Measurements from ENCODE around the gene TDP1.
"Not testable (repeated sequence)": the region's sequence is repeated elsewhere in the genome, so short reads cannot be mapped to it uniquely, and the experiment has no call there.

Gene TDP1

DNA sequence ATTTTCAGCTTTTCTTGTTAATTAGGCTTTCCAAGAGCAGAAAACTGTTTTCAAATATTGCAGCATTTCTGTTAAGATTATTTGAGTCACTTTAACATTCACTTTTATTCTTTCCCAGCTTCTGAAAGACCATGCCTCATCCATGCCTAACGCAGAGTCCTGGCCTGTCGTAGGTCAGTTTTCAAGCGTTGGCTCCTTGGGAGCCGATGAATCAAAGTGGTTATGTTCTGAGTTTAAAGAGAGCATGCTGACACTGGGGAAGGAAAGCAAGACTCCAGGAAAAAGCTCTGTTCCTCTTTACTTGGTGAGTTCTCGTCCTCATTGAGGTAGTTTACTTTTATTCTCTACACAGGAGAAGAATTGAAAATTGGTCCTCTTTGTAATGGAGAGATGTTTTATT is 33.1 kb downstream of the TDP1 start:
- no peak for DNase-seq

GRCh38 chr14:89990218-89990617 is 34.5 kb downstream of the TDP1 start:
- DNase-seq = no peak

DNA sequence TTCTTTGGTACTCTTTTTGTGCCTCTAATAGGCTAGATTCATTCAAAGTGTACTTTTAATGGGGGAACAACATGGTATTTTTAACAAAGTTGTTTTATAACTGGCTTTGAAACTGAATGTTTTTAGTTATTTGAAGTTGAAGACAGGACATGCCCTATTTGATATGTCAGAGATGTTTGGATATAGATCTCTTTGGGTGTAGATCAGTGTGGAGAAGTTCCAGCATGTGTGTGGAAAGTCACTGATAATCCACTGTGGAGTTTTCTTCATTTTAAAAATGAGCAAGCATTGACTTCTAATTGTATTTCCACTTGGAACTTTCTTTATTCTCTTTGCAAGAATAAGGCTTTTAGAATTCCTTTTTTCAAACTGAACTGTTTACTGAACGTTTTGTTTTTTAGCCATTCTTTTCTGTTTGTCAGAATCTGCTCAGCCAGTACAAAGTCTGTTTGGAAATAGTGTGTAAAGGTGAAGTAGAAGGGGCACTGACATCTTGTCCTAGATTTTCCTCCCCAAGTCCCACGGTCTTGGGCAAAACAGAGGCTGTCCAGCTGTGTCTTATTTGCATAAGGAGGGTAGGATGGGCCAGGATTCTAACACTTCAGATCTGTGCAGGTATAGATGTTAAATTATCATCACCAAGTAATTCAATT is 35.0 kb downstream of the TDP1 start:
- DNase-seq = no peak

- no peak for DNase-seq
Measured at GRCh38 chr14:89992273-89992672, 36.5 kb downstream of the TDP1 start.

DNA sequence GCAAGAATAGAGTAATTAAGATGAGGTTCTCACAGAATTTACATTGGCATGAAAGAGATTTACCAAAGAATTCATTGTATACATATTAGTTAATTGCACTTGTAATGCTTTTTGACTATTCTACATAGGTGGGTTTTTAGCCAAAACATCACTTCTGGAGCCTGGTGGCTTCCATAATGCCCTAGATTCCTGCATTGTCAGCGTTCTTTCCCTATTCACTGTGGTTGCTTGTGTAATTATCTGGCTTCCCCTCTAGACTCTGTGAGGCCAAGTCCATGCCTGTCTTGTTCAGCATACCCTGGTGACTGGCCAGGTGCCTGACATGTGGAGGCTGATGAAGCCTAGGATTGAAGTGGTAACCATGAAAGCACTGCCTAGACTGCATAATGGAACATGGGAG is 41.2 kb downstream of the TDP1 start:
- DNase-seq = no peak

- no peak for DNase-seq
Measured at GRCh38 chr14:90000935-90001334, 45.2 kb downstream of the TDP1 start.

- no peak for DNase-seq
Measured at GRCh38 chr14:90003526-90004307, 48.0 kb downstream of the TDP1 start.

DNA sequence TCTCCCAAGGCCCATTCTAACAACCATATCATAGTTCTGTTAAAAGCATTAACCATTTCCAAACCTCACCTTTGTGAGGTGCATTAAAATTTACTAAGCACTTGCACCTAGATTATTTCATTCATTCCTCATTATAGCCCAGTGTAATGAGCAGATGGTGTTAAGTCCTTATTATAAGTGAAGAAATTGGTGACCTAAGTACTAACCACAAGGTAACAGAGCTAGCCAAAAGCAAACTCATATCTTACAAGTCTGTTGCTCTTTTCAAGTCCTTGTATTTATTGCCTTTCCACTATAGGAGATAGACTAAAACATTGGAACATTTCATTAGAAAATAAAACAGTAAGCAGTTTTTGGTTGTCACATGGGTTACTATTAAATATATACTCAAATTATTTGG is 49.7 kb downstream of the TDP1 start:
- DNase-seq = no peak

DNA sequence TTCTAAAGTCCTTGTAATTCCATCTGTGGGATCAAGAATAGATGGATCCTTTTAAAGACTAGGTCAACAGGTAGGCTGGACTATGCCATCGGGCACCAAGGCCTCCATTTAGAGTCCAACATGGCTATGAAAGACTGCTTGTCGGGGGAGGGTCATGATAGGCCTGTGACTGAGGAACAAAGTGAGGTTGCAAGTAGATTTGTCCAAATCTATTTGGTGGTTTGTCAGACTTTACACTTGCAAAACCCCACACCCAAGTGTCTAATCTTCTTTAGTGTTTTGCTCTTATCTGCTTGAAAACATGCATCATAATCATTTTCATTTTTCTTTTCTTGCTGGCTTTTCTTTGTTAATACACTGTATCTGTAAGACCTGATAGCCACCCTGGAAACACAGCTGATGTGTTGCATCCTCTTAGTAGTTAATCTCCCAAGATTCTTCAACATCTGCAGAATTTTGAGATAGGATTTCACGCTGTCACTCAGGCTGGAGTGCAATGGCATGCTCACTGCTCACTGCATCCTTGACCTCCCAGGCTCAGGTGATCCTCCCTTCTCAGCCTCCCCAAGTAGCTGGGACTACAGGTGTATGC is 50.3 kb downstream of the TDP1 start:
- no peak for DNase-seq

DNA sequence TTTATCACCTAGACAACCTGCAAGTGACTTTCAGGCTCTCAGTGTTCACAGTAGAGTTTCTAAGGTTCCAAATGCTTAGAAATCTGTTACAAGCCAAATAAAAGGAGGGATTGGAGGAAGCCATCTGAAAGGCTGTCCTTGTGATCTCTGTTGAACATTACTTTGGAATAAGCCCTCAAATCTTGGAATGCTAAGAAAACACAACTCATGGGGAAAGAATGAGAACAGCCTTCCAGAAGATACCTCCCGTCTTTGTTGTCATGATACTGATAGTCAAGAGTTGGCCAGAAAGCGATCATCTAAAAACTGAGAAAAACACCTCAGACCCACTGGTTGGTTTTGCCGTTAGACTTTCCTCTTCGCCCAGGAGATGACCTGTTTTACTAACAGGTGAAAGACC is 61.6 kb downstream of the TDP1 start:
- DNase-seq = no peak

GRCh38 chr14:90019824-90020523 is 64.2 kb downstream of the TDP1 start:
- DNase-seq = no peak

GRCh38 chr14:90023176-90023896 is 67.6 kb downstream of the TDP1 start:
- no peak for DNase-seq

GRCh38 chr14:90024910-90025309 is 69.2 kb downstream of the TDP1 start:
- no peak for DNase-seq

GRCh38 chr14:90026608-90027007 is 70.9 kb downstream of the TDP1 start:
- not testable (repeated sequence) for DNase-seq

- no peak for DNase-seq
Measured at GRCh38 chr14:90027842-90028241, 72.1 kb downstream of the TDP1 start.

GRCh38 chr14:90034156-90034555 is 78.4 kb downstream of the TDP1 start:
- DNase-seq = no peak

DNA sequence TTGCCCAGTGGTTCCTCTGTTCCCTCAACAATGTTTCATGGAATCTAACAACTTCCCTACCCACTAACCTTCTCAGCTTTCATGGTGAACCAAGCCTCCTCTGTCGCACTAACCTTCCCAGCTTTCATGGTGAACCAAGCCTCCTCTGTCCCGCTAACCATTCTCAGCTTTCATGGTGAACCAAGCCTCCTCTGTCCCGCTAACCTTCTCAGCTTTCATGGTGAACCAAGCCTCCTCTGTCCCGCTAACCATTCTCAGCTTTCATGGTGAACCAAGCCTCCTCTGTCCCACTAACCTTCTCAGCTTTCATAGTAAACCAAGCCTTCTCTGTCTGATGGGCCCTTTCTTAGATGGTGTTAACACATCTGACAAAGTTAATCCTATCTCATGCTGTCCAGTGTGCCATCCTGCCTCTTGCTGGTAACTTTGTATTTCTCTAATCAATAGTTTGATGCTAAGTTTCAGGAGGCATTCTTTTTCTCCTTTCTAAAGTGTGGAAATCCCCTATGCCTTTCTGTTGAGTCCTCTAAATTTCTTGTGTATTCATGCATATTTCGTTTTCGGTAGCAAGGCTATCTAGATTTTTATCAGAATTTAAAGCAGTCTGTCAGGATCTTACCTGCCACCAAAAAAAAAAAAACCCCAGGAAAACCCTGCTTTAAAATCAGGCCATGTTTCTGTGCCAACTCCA is 79.3 kb downstream of the TDP1 start:
- DNase-seq = no peak

GRCh38 chr14:90039253-90040010 is 83.7 kb downstream of the TDP1 start:
- DNase-seq = no peak

DNA sequence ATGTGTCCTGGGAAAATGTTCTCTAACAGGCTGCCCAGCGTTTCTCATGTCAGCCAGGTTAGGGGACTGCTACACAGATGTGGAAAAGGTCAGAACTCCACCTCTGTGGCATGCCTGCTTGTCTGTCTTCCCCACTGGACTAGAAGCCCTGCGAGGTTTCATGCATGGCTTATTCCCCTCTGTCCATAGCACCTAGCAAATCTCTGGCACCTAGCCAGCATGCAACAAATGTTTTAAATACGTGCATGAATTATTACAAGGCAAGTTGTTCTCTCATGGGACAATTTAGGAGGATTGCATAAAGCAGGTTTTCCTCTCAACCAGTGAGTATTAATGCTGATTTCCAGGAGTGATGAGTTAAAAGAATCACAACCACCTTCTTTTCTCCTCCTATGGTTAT is 84.7 kb downstream of the TDP1 start:
- no peak for DNase-seq

GRCh38 chr14:90042496-90043252 is 86.9 kb downstream of the TDP1 start:
- no peak for DNase-seq

All from right kidney (tissue), 1 donor.